Activated CD8-positive, alpha-beta T cell treated with anti-CD3 and anti-CD28 coated beads for 36 hours (primary cell): ENCODE results near the gene TNKS1BP1. TPM values are rescaled to one million over a fixed set of nuclear protein-coding genes. Genes with fewer than 3 reads are reported as not detected.

Experiments used
- ATAC-seq: fragments of 200-7000 bp; cut with Tn5 transposase; one replicate; pipeline ENCODE4 v1.10.0; 2021; ENCODE audit warnings: mild to moderate bottlenecking, moderate library complexity
- CTCF ChIA-PET: fragments of 350-600 bp; sonication (Branson Sonifier 250); formaldehyde crosslinking; loops from one replicate; lab custom pipeline; 2021; ENCODE audit warnings: antibody characterized with exemption; lab: Charles Lee
- POLR2A ChIA-PET: fragments of 350-600 bp; sonication (Branson Sonifier 250); formaldehyde crosslinking; loops from one replicate; lab custom pipeline; 2021; ENCODE audit warnings: antibody characterized with exemption; lab: Charles Lee
- DNase-seq: peaks from one replicate; pipeline ENCODE4 v3.0.0-alpha.2; 2020
- H3K27ac Mint-ChIP-seq: one replicate; pipeline ENCODE4 v1.8.0; 2021; ENCODE audit warnings: mild to moderate bottlenecking, mixed read lengths
- H3K27me3 Mint-ChIP-seq: one replicate; pipeline ENCODE4 v1.8.0; 2021; ENCODE audit warnings: mixed read lengths
- H3K36me3 Mint-ChIP-seq: one replicate; pipeline ENCODE4 v1.8.0; 2021; ENCODE audit warnings: low read depth, mixed read lengths
- H3K4me1 Mint-ChIP-seq: one replicate; pipeline ENCODE4 v1.8.0; 2021; ENCODE audit warnings: low read depth, mixed read lengths
- H3K4me3 Mint-ChIP-seq: one replicate; pipeline ENCODE4 v1.8.0; 2021; ENCODE audit warnings: mild to moderate bottlenecking, moderate library complexity, mixed read lengths
- H3K9me3 Mint-ChIP-seq: one replicate; pipeline ENCODE4 v1.8.0; 2021; ENCODE audit warnings: mixed read lengths
- CTCF ChIP-seq: fragments of 200-600 bp; IDR thresholded peaks from one replicate; pipeline ENCODE4 v1.8.0; 2022; ENCODE audit warnings: antibody characterized with exemption, mild to moderate bottlenecking
- intact Hi-C: fragments of 100-400 bp; cut with micrococcal nuclease; formaldehyde crosslinking; loops from one replicate; pipeline ENCODE4 v1.10.0; 2022
- total RNA-seq, 2 experiments: library from RNA; stranded (reverse); gene quantifications; one replicate each; pipeline ENCODE4 v1.2.3, GENCODE V29; 2021

Gene TNKS1BP1
- total RNA-seq, 2 experiments from 2014 or later, result 18.4 to 23.2 TPM

DNA sequence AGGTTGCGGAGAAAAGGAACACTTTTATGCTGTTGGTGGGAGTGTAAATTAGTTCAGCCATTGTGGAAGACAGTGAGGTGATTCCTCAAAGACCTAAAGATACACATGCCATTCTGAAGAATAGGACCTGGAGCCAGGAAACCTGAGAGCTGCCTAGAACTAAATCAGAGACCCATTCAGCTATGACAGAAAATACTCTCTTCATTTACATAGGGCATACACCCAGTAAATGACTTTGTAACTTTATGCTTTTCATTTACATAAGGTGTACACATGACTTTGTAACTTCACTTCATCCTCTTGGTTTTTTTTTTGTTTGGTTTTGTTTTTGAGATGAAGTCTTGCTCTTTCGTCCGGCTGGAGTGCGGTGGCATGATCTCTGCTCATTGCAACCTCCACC lies 62.6 kb downstream of the TNKS1BP1 start:
- ChIA-PET CTCF (interaction anchor here (1.1 to 1.2 kb wide), 2 partner anchors 13 to 15 kb away, joined by 3 to 4 read pairs; no protein-coding TSS in a partner anchor), POLR2A (no interaction called here)
- no peak for TF ChIP-seq CTCF
- Mint-ChIP-seq H3K4me3 (no peak overlapping the region), H3K9me3 (peaks cover 7% of the 10 kb centered on the region), H3K27ac (no peak overlapping the region), H3K4me1 (no peaks in the 10 kb centered on the region), H3K36me3 (no peaks in the 10 kb centered on the region), H3K27me3 (peaks cover 4% of the 10 kb centered on the region)
- DNase-seq (no peak), ATAC-seq (no peak)
- intact Hi-C loops, result no loop called here

DNA sequence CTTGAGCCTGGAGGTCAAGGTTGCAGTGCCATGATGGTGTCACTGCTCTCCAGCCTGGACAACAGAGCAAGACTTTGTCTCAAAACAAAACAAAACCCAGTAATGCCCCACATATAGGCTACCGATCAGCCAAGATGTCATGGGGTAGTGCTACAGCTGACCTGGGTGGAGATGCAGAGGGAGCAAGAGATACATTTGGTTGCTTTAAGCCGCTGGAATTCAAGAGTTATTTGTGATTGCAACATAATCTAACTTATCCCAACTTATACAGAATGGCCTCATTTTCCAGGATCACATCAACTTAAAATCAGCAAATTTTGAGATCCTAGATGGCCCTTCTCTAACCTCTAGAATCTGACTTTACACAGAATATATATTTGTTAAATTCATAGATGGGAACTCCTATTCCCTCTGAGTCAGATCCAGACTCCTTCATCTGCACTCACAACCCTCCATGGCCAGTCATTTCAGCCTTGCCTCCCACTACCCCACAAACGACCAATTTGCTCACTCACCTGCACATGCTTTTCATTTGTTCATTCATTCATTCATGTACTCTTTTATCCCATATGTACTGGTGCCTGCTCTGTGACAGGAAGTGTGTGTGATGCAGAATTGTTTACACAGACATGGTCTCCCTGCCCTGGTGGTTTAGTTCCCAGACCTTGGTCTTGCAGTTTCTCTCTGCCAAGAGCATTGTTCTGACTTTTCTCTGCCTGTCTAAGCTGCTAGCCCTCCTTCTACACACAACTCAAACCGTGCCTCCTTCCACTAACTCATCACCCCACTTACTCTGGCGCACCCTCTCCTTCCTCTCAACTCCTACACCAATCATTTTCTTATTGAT lies 63.6 kb downstream of the TNKS1BP1 start:
- Mint-ChIP-seq H3K27ac (no peak overlapping the region), H3K4me1 (no peaks in the 10 kb centered on the region), H3K27me3 (peaks cover 4% of the 10 kb centered on the region), H3K36me3 (no peaks in the 10 kb centered on the region), H3K4me3 (no peak overlapping the region), H3K9me3 (peaks cover 4% of the 10 kb centered on the region)
- no peak for ATAC-seq
- intact Hi-C loops, result no loop called here
- TF ChIP-seq CTCF, result no peak
- ChIA-PET POLR2A (no interaction called here), CTCF (interaction anchor here (1.1 to 2.4 kb wide), 3 partner anchors 12 to 16 kb away, joined by 3 to 12 read pairs (median 4); no protein-coding TSS in a partner anchor)
- DNase-seq, result no peak

GRCh38 chr11:57256119-57256518 lies 68.6 kb downstream of the TNKS1BP1 start:
- CTCF ChIA-PET, result interaction anchor here (1.1 kb wide), 1 partner anchor 9 kb away, joined by 3 read pairs; no protein-coding TSS in a partner anchor
- intact Hi-C loops, result no loop called here
- H3K27ac Mint-ChIP-seq, result no peak overlapping the region

GRCh38 chr11:57255618-57256017 lies 69.1 kb downstream of the TNKS1BP1 start:
- no peak for TF ChIP-seq CTCF
- ChIA-PET CTCF (no interaction called here), POLR2A (no interaction called here)
- DNase-seq, result no peak
- H3K4me3 Mint-ChIP-seq, result no peak overlapping the region
- no peaks in the 10 kb centered on the region for H3K4me1 Mint-ChIP-seq
- peaks cover 29% of the 10 kb centered on the region for H3K27me3 Mint-ChIP-seq
- intact Hi-C loops, result no loop called here
- no peak for ATAC-seq
- H3K9me3 Mint-ChIP-seq, result peaks cover 3% of the 10 kb centered on the region
- no peak overlapping the region for H3K27ac Mint-ChIP-seq
- no peaks in the 10 kb centered on the region for H3K36me3 Mint-ChIP-seq

More at GRCh38 chr11:57256119-57256518, 68.6 kb downstream of the TNKS1BP1 start:
- DNase-seq, result no peak
- ATAC-seq, result no peak
- Mint-ChIP-seq H3K9me3 (peaks cover 3% of the 10 kb centered on the region), H3K27me3 (peaks cover 27% of the 10 kb centered on the region), H3K4me3 (no peak overlapping the region), H3K36me3 (no peaks in the 10 kb centered on the region), H3K4me1 (no peaks in the 10 kb centered on the region)
- TF ChIP-seq CTCF, result no peak
- POLR2A ChIA-PET, result no interaction called here

DNA sequence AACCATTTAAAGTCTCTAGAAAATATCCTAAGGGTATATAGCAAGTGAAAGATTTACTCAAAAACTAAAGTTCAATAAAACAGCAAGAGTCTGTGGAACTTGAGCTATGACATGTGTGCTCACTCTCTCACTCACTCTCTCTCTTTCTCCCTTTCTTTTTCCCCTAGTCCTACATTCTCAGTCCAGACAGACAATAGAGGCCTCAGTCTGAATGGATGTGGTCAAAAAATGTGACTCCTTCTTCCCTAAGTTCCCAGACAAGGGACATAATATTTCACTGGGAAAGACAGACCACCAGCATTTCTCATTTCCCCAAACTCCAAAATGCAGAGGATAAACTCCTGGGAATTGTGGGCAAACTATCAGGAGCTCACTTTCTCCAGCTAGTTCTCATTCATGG lies 70.1 kb downstream of the TNKS1BP1 start:
- H3K27me3 Mint-ChIP-seq, result peaks cover 29% of the 10 kb centered on the region
- intact Hi-C loops, result no loop called here
- CTCF ChIA-PET, result interaction anchor here (3.2 kb wide), 1 partner anchor 413 kb away, joined by 29 read pairs; no protein-coding TSS in a partner anchor
- no peak overlapping the region for H3K4me3 Mint-ChIP-seq
- TF ChIP-seq CTCF, result no peak
- ATAC-seq (no peak), DNase-seq (no peak)
- peaks cover 3% of the 10 kb centered on the region for H3K9me3 Mint-ChIP-seq
- no peaks in the 10 kb centered on the region for H3K4me1 Mint-ChIP-seq
- H3K36me3 Mint-ChIP-seq, result no peaks in the 10 kb centered on the region
- POLR2A ChIA-PET, result no interaction called here
- H3K27ac Mint-ChIP-seq, result no peak overlapping the region
